Measurements from ENCODE around the gene ALOX15.

DNA sequence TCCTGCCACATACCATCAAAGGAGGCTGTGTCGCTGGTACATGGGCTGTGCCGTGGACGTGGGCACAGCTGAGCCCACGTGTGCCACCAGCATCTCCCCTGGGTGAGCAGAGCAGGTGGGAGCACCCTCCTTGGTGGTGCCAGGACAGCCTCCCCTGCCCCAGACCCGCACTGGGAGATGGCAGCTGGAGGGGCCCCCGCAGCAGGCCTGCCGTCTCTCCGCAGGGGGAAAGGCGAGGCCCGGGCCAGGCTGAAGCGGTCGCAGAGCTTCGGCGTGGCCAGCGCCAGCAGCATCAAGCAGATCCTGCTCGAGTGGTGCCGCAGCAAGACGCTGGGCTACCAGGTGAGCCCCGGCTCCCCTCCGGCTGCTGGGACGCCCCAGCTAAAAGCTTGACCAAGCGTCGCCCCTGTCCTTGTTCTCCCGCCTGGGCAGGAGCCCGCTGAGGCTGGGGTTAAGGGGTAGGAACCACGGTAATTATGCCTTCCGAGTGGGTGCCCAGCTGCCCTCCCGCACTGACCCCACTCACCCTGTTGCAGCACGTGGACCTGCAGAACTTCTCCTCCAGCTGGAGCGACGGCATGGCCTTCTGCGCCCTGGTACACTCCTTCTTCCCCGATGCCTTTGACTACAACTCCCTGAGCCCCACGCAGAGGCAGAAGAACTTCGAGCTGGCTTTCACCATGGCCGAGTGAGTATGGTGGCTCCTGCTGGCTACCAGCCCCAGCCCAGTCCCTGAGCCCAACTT lies 44.7 kb downstream of the ALOX15 start:
- TF ChIP-seq, protein P1, sequence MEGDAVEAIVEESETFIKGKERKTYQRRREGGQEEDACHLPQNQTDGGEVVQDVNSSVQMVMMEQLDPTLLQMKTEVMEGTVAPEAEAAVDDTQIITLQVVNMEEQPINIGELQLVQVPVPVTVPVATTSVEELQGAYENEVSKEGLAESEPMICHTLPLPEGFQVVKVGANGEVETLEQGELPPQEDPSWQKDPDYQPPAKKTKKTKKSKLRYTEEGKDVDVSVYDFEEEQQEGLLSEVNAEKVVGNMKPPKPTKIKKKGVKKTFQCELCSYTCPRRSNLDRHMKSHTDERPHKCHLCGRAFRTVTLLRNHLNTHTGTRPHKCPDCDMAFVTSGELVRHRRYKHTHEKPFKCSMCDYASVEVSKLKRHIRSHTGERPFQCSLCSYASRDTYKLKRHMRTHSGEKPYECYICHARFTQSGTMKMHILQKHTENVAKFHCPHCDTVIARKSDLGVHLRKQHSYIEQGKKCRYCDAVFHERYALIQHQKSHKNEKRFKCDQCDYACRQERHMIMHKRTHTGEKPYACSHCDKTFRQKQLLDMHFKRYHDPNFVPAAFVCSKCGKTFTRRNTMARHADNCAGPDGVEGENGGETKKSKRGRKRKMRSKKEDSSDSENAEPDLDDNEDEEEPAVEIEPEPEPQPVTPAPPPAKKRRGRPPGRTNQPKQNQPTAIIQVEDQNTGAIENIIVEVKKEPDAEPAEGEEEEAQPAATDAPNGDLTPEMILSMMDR (conservative IDR thresholded peaks at IDR 0.05 in 1 of 2, IDR thresholded peaks at IDR 0.05 in 1 of 2; ENCODE audit: extremely low read depth in 1 of 2, insufficient read depth in 1 of 2, low read depth in 1 of 2, low read length in 2 of 2) = no peak
- TF ChIP-seq EZH2 (IDR thresholded peaks at IDR 0.05; ENCODE audit: borderline replicate concordance, low read length) = no peak
